ENCODE results near the gene REL. TPM values are rescaled to one million over a fixed set of nuclear protein-coding genes. Genes with fewer than 3 reads are reported as not detected.

Gene REL
- total RNA-seq, 1 donor = 7.3 TPM

GRCh38 chr2:60962528-60962927, 81.2 kb downstream of the REL start:
- TF ChIP-seq, protein P1, sequence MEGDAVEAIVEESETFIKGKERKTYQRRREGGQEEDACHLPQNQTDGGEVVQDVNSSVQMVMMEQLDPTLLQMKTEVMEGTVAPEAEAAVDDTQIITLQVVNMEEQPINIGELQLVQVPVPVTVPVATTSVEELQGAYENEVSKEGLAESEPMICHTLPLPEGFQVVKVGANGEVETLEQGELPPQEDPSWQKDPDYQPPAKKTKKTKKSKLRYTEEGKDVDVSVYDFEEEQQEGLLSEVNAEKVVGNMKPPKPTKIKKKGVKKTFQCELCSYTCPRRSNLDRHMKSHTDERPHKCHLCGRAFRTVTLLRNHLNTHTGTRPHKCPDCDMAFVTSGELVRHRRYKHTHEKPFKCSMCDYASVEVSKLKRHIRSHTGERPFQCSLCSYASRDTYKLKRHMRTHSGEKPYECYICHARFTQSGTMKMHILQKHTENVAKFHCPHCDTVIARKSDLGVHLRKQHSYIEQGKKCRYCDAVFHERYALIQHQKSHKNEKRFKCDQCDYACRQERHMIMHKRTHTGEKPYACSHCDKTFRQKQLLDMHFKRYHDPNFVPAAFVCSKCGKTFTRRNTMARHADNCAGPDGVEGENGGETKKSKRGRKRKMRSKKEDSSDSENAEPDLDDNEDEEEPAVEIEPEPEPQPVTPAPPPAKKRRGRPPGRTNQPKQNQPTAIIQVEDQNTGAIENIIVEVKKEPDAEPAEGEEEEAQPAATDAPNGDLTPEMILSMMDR (IDR thresholded peaks at IDR 0.05; ENCODE audit: insufficient read depth, low read depth, low read length) = no peak
- no peak overlapping the region for H3K4me3 ChIP-seq (ENCODE audit: low read depth, low read length)
- no peak for DNase-seq (ENCODE audit: low read depth)

GRCh38 chr2:60963190-60963589, 81.8 kb downstream of the REL start:
- DNase-seq (ENCODE audit: low read depth) = no peak
- H3K4me3 ChIP-seq (ENCODE audit: low read depth, low read length) = no peak overlapping the region
- TF ChIP-seq, protein P1 (IDR thresholded peaks at IDR 0.05; ENCODE audit: insufficient read depth, low read depth, low read length) = no peak

DNA sequence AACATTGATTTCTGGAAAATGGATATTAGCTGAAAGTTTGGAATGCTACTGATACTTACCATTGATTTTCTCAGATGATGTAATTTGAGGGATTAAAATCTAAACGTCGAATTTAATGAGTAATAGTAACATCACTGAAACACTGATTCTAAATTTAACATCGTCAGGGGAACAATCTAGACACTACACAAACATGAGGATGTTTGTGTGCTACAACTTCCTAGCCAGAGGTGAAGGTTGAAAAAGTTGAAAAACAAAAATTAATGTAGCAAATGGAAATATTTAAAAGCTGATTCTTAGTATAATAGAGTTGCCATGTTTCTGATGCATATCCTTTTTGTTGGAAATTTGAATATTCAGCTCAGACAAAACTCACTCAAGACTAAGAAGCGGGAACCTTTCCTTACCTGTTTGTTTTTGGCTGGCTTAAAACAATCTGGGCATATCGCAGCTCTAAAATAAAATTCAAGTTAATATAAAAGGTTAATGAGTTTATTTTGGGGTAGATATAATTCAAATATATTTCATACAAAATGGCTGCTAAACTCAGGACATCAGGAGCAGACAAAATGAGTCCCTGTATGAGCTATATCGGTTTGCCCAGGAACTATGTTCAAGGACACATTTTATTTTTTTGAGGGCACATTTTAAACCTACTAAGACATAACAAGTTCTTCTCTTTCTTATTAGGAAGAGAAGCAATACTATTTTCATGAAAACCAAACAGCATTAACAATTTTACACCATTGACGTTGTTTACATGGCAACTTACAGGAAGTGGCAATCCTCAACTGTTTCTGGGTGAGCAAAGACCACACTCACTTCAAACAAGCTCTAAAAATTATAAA, 83.5 kb downstream of the REL start:
- TF ChIP-seq, protein P1 (IDR thresholded peaks at IDR 0.05; ENCODE audit: insufficient read depth, low read depth, low read length) = no peak
- no peak overlapping the region for H3K4me3 ChIP-seq (ENCODE audit: low read depth, low read length)
- no peak for DNase-seq (ENCODE audit: low read depth)

DNA sequence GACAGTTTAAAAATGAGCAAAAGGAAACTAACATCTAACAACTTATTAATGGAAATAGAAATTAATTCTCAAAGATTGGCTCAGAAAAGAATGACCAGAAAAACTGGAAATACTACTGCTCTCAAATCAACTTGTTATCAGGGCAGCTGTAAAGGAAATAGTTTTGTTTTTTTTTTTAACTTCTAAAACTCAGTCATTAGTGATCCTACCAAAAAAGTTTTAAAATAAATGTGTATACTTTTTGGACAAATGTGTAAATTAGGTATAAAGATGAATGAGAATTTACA, 84.1 kb downstream of the REL start:
- TF ChIP-seq, protein P1 (IDR thresholded peaks at IDR 0.05; ENCODE audit: insufficient read depth, low read depth, low read length) = no peak
- no peak for DNase-seq (ENCODE audit: low read depth)
- H3K4me3 ChIP-seq (ENCODE audit: low read depth, low read length) = no peak overlapping the region

DNA sequence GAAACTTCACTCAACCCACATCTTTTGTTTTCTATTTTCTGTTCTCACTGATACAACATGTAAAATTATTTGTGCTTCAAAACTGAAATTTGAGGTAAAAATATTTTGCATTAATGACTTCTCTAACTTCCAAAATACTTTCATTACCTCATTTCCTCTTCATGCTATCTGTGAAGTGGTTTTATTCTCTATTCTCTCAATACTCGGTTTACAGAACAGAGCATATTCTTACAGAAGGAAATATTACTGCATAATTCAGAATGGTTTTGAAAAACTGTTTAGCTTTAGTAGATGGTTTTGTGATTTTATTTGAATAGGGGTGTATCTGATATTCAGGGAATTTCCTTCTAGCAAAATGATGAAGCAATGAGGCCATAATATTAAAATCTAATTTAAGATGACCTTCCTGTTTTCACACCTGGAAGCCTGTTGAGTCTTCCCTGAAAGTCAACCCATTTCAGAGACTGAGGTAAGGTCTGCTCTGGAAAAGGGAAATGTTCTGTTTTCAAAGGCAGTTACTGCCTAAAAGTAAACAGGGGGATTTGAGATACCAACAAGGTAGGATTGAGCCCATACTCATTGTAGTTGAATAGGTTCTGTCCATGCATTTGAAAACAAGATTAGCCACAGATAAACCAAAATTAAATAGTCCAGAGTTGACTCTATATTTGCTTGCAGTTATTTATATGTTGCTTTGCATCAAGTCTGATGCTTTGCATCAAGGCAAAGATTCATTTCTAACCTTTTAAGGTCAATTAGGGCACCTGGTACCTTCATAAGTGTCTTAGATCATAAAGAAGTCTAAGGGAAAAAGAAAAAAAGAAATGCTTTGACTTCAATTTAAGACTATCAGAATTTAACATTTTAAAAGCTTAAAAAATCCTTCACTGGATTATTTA, 85.4 kb downstream of the REL start:
- H3K4me3 ChIP-seq (ENCODE audit: low read depth, low read length) = no peak overlapping the region
- TF ChIP-seq, protein P1 (IDR thresholded peaks at IDR 0.05; ENCODE audit: insufficient read depth, low read depth, low read length) = no peak

GRCh38 chr2:60972889-60973656, 91.7 kb downstream of the REL start:
- DNase-seq (ENCODE audit: low read depth) = no peak
- H3K4me3 ChIP-seq (ENCODE audit: low read depth, low read length) = no peak overlapping the region
- TF ChIP-seq, protein P1 (IDR thresholded peaks at IDR 0.05; ENCODE audit: insufficient read depth, low read depth, low read length) = no peak

More for the DNA sequence above, 85.4 kb downstream of the REL start:
- no peak for DNase-seq (ENCODE audit: low read depth)

Data from fibroblast of villous mesenchyme (primary cell).